Choroid plexus epithelial cell (primary cell): ENCODE data around the gene MRPL48.

Source experiments
- DNase-seq: peaks from one replicate; pipeline ENCODE4 v3.0.0-alpha.2; 2010; ENCODE audit warnings: low read depth
- H3K4me3 ChIP-seq: 2 replicates; pipeline ENCODE4 v1.5.1; 2011; ENCODE audit warnings: low read depth, mild to moderate bottlenecking, control low read depth, low read length, moderate library complexity
- CTCF ChIP-seq: conservative IDR thresholded peaks from 2 replicates; pipeline ENCODE4 v1.5.1; 2011; ENCODE audit warnings: low read depth, mild to moderate bottlenecking, control low read depth, inconsistent platforms, low read length, moderate library complexity

MRPL48 gene

GRCh38 chr11:73839123-73839457, 51.4 kb downstream of the MRPL48 start:
- no peak overlapping the region for H3K4me3 ChIP-seq
- DNase-seq: peak; percentile 4
- TF ChIP-seq CTCF: no peak

- no peak for DNase-seq
- H3K4me3 ChIP-seq: no peak overlapping the region
- TF ChIP-seq CTCF: no peak
These were observed 63.5 kb downstream of the MRPL48 start for GRCh38 chr11:73851046-73851764.

- no peak for DNase-seq
These were observed 64.4 kb downstream of the MRPL48 start for GRCh38 chr11:73852049-73852448.

GRCh38 chr11:73854680-73855079, 67.0 kb downstream of the MRPL48 start:
- H3K4me3 ChIP-seq: no peak overlapping the region
- DNase-seq: peak; percentile 29
- TF ChIP-seq CTCF: no peak

More at GRCh38 chr11:73852049-73852448, 64.4 kb downstream of the MRPL48 start:
- TF ChIP-seq CTCF: no peak
- H3K4me3 ChIP-seq: no peak overlapping the region

GRCh38 chr11:73856031-73856567, 68.4 kb downstream of the MRPL48 start:
- H3K4me3 ChIP-seq: no peak overlapping the region
- no peak for DNase-seq
- no peak for TF ChIP-seq CTCF

- H3K4me3 ChIP-seq: no peak overlapping the region
These were observed 72.0 kb downstream of the MRPL48 start for GRCh38 chr11:73859671-73860070.

More at GRCh38 chr11:73859671-73860070, 72.0 kb downstream of the MRPL48 start:
- TF ChIP-seq CTCF: no peak
- no peak for DNase-seq
